Subcutaneous abdominal adipose tissue (tissue), 5 donors: ENCODE measurements around the gene TENT5C.

Experiments
- H3K27ac ChIP-seq: one replicate; pipeline ENCODE4 v1.7.0; 2013; ENCODE audit warnings: low read depth, mild to moderate bottlenecking, inconsistent platforms, low read length, moderate library complexity
- H3K27me3 ChIP-seq, 5 donors: one replicate each; pipeline ENCODE4 v1.7.0; 2013; ENCODE audit warnings: low read length in 5 of 5, inconsistent platforms in 1 of 5; ENCODE audit not compliant: control insufficient read depth in 5 of 5, insufficient read depth in 4 of 5
- H3K36me3 ChIP-seq, 5 donors: one replicate each; pipeline ENCODE4 v1.7.0; 2013; ENCODE audit warnings: low read length in 5 of 5; ENCODE audit not compliant: control insufficient read depth in 5 of 5, insufficient read depth in 5 of 5
- H3K4me1 ChIP-seq, 5 donors: one replicate each; pipeline ENCODE4 v1.7.0; 2013; ENCODE audit warnings: low read length in 5 of 5, mild to moderate bottlenecking in 3 of 5, moderate library complexity in 1 of 5; ENCODE audit not compliant: control insufficient read depth in 5 of 5, insufficient read depth in 5 of 5
- H3K4me3 ChIP-seq, 5 donors: one replicate each; pipeline ENCODE4 v1.7.0; 2013; ENCODE audit warnings: low read length in 5 of 5, low read depth in 1 of 5
- H3K9ac ChIP-seq, 5 donors: one replicate each; pipeline ENCODE4 v1.7.0; 2013; ENCODE audit warnings: low read length in 5 of 5, mild to moderate bottlenecking in 4 of 5, moderate library complexity in 3 of 5
- H3K9me3 ChIP-seq, 5 donors: one replicate each; pipeline ENCODE4 v1.7.0; 2013; ENCODE audit warnings: low read length in 5 of 5; ENCODE audit not compliant: control insufficient read depth in 5 of 5
- donor health status: healthy.
- donor health status: healthy.
- donor health status: healthy.
- donor health status: healthy.
- donor health status: healthy.

Gene TENT5C

GRCh38 chr1:117671781-117672501 lies 66.1 kb downstream of the TENT5C start:
- Histone ChIP-seq H3K27ac (no peak overlapping the region), H3K4me1 (peaks cover 5 to 28% (median 19%) of the 10 kb centered on the region in 5 donors), H3K27me3 (no peaks in the 10 kb centered on the region), H3K4me3 (no peak overlapping the region), H3K36me3 (no peaks in the 10 kb centered on the region), H3K9ac (no peak overlapping the region), H3K9me3 (no peaks in the 10 kb centered on the region)

GRCh38 chr1:117672756-117673155 lies 66.9 kb downstream of the TENT5C start:
- Histone ChIP-seq H3K9ac (no peak overlapping the region), H3K27me3 (no peaks in the 10 kb centered on the region)

GRCh38 chr1:117673405-117673804 lies 67.6 kb downstream of the TENT5C start:
- H3K27me3 ChIP-seq = no peaks in the 10 kb centered on the region
- H3K4me1 ChIP-seq = peaks cover 5 to 30% (median 24%) of the 10 kb centered on the region in 5 donors

More at GRCh38 chr1:117672756-117673155, 66.9 kb downstream of the TENT5C start:
- Histone ChIP-seq H3K4me3 (no peak overlapping the region), H3K4me1 (peaks cover 5 to 28% (median 19%) of the 10 kb centered on the region in 5 donors), H3K27ac (no peak overlapping the region), H3K36me3 (no peaks in the 10 kb centered on the region), H3K9me3 (no peaks in the 10 kb centered on the region)

GRCh38 chr1:117674521-117675400 lies 68.9 kb downstream of the TENT5C start:
- Histone ChIP-seq H3K27ac (no peak overlapping the region), H3K9ac (no peak overlapping the region), H3K9me3 (no peaks in the 10 kb centered on the region), H3K36me3 (no peaks in the 10 kb centered on the region), H3K4me1 (peaks cover 5 to 23% (median 22%) of the 10 kb centered on the region in 5 donors), H3K4me3 (no peak overlapping the region), H3K27me3 (no peaks in the 10 kb centered on the region)

More at GRCh38 chr1:117673405-117673804, 67.6 kb downstream of the TENT5C start:
- Histone ChIP-seq H3K9ac (no peak overlapping the region), H3K4me3 (no peak overlapping the region), H3K27ac (no peak overlapping the region), H3K9me3 (no peaks in the 10 kb centered on the region), H3K36me3 (no peaks in the 10 kb centered on the region)

- H3K36me3 ChIP-seq = no peaks in the 10 kb centered on the region
- H3K4me3 ChIP-seq = no peak overlapping the region
- H3K27me3 ChIP-seq = no peaks in the 10 kb centered on the region
- peaks cover 5 to 22% (median 21%) of the 10 kb centered on the region in 5 donors for H3K4me1 ChIP-seq
- no peaks in the 10 kb centered on the region for H3K9me3 ChIP-seq
- H3K9ac ChIP-seq = no peak overlapping the region
- H3K27ac ChIP-seq = no peak overlapping the region
Observed at GRCh38 chr1:117675907-117676430, 70.1 kb downstream of the TENT5C start.

GRCh38 chr1:117676615-117677130 lies 70.8 kb downstream of the TENT5C start:
- H3K9ac ChIP-seq = no peak overlapping the region
- no peaks in the 10 kb centered on the region for H3K27me3 ChIP-seq
- H3K4me3 ChIP-seq = no peak overlapping the region
- peaks cover 5 to 18% (median 18%) of the 10 kb centered on the region in 5 donors for H3K4me1 ChIP-seq
- no peaks in the 10 kb centered on the region for H3K9me3 ChIP-seq
- H3K27ac ChIP-seq = no peak overlapping the region
- H3K36me3 ChIP-seq = no peaks in the 10 kb centered on the region
